NCI-H524 (cell line): ENCODE results near the gene ACTN4.

Experiments
- DNase-seq, 2 experiments: peaks; one replicate each; lab custom pipeline; 2025; lab: John Stamatoyannopoulos, UW

Gene ACTN4

GRCh38 chr19:38725469-38726283 is 78.2 kb downstream of the ACTN4 start:
- DNase-seq, result no peak

DNA sequence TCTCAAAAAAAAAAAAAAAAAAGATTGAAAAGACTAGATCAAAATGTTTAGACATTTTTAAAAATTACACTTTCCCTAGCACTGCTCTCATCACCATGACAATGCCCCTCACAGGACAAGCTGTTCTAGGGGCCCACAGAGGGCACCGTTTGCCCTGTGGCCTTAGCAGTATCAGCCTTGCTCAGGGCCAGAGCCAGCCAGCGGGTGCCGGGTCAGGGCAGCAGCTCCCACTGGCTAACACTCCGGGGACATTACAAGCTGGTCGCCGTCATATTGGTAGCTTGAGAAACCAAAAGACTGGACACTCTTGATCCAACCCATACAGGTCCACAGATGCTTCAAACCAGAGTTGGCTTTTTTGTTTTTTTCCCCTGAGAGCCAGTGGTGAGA is 78.8 kb downstream of the ACTN4 start:
- DNase-seq, result no peak

GRCh38 chr19:38726761-38727301 is 79.4 kb downstream of the ACTN4 start:
- no peak for DNase-seq

GRCh38 chr19:38727306-38727867 is 79.9 kb downstream of the ACTN4 start:
- no peak for DNase-seq

DNA sequence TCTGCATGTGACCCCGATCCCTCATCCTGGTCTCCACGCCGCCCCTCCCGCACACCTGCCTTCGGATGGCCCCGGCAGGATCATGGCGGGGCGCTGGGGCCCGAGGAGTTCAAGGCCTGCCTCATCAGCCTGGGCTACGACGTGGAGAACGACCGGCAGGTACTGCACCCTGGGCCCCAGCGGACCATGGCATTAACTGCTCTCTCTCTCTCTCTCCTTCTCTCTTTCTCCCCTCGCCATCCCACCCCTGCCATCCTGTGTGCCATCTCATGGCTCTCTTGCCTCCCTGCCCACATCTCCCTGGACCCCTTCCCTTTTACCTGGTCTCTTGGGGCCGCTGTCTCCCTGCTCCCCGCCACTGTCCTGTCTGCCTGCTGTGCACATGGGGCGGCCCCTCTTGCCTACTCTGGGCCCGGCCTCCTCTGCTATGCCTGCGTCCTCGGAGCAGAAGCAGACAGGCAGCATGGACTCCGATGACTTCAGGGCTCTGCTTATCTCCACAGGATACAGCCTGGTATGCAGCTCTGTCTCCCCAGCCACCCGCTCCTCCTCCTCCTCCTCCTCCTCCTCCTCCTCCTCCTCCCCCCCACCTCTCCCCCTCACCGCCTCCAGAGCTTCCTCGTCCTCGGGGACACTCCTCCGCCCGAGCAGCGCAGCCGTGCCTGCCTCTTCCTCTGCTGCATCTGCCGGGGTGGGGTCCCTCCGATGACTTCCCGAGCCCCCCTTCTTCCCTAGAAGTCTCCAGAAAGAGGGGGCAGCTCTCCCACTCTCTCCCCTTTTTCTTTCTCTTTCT is 80.6 kb downstream of the ACTN4 start:
- no peak for DNase-seq

DNA sequence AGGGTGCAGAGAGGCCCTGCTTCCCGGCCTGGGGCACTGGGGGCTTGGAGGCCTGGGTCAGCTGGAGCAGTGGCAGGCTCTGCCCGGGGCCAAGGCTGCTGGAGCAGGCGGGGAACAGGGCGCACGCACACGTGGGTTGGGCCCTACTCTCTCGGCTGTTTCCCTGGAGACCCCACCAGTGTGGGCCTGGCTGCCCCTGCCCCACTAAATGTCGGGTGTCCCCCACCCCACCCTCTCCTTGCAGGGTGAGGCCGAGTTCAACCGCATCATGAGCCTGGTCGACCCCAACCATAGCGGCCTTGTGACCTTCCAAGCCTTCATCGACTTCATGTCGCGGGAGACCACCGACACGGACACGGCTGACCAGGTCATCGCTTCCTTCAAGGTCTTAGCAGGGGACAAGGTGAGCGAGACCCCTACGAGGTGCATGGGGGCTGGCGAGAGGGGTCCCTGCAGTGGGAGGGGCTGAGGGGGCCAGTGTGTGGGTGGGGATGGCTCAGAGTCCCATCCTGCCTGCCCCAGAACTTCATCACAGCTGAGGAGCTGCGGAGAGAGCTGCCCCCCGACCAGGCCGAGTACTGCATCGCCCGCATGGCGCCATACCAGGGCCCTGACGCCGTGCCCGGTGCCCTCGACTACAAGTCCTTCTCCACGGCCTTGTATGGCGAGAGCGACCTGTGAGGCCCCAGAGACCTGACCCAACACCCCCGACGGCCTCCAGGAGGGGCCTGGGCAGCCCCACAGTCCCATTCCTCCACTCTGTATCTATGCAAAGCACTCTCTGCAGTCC is 81.5 kb downstream of the ACTN4 start:
- DNase-seq, result no peak

DNA sequence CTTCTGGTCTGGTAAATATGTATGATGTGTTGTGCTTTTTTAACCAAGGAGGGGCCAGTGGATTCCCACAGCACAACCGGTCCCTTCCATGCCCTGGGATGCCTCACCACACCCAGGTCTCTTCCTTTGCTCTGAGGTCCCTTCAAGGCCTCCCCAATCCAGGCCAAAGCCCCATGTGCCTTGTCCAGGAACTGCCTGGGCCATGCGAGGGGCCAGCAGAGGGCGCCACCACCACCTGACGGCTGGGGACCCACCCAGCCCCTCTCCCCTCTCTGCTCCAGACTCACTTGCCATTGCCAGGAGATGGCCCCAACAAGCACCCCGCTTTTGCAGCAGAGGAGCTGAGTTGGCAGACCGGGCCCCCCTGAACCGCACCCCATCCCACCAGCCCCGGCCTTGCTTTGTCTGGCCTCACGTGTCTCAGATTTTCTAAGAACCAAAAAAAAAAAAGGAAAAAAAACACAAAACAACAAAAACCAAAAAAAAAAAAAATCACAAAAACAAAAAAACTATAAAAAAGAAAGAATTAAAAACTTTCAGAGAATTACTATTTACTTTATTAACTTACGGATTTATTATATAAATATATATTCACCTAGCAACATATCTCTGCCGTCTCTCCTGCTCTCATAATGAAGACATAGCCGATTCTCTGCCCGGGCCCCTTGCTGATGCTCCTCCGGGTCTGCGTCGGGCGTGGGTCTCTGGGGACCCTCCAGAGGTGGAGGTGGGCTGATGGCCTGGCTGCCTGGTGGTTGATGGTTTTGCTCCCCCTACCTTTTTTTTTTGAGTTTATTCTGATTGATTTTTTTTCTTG is 82.4 kb downstream of the ACTN4 start:
- peak; percentile 42 to 63 for DNase-seq

DNA sequence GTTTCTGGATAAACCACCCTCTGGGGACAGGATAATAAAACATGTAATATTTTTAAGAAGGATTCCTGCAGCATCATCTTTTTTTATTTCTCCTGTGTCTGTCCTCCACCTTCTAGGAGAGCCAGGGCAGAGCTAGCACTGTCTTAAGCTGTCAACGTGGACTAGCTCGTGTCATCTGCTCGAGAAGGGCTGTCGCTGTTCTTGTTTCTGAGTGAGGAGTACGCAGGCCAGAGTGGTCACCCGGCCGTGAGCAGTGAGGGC is 83.0 kb downstream of the ACTN4 start:
- DNase-seq, result no peak

DNA sequence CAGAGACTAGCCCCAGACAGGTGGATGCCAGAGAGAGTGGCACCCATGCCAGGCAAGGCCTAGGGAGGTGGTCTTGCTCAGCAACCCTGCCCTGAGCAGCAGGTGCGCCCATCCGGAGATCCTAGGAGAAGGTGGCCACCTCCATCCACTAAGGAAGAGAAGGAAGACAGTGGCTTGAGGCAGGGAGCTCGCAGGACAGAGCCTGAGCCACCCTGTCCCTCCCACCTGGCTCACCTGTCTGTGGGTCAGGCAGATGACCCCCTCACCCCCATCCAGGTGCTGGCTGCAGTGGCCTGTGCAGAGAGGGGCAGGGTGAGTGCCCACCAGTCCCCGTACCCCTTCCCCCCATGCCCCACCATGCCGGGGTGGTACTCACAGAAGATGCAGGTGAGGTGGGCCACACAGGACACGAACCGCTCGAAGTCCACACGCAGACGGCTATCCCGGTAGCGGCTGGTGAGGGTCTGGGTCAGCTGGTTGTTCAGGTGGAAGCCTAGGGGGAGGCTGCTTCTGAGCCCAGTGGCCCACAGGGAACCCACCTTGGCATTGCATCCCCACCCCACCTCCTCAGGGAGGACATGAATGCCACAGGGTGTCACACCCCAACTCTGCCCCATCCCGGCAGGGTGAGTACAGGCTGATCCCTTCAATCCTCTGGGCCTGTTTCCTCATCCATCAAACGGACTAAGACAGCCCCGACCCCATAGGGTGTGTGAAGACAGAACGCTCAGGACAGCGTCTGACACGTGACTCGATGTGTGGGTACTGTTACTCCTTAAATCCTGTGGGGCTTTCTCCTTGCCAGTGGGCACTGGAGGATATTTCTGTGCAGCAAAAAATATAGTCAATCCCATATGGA is 83.5 kb downstream of the ACTN4 start:
- DNase-seq, result no peak

DNA sequence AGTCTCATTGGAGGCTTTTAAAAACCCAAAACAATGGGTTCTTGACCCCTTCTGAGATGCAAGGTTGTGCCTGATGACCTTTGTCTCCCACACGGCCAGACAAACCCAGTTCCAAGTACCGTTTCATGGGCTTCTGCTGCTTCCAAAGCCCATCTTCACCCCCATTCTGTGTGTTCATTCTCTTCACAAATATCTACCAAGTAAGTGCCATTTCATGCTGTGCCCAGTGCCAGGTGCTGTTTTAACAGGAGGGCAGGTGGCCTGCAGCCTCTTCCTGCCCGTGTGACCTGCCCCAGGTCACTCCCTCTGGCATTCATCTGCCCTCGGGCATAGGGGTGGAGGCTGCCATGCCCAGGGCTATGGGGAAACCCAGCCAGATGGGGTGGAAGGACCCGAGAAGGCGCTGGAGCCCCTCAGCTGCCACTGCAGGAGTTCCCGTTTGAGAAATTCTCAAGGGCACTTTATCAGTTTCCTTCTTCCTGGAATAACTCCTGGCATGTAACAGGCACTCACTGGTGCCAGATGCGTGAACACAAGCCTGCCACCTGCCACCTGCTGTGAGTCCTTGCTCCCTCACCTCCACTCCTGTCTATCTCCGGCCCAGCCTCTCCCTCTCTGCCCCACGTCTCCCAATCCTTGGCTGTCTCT is 84.3 kb downstream of the ACTN4 start:
- DNase-seq, result peak; percentile 39 to 74

DNA sequence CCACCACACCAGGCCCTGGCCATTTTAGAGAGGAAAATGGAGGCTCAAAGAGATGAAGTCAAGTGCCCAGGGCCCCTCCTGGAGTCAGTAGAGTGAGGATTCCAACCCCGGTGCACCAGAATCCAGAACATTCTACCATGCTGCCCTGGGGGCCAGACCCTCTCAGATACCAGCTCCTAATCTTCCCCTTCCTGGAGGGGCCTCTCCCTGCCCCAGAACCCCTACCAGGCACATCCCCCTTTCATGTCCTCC is 85.7 kb downstream of the ACTN4 start:
- DNase-seq, result no peak

GRCh38 chr19:38733493-38734175 is 86.2 kb downstream of the ACTN4 start:
- no peak for DNase-seq

DNA sequence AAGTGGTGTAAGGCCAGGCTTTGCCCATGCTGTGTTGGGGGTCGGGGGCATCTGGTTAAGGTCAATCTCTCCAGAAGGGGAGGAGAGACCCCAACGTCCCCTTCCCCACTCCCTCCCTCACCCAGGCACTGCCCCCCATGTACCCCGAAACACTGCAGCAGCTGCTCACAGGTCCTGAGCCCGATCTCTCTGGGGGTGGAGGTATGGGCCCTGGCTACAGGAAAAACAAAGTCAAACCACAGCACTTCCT is 86.7 kb downstream of the ACTN4 start:
- DNase-seq, result no peak

DNA sequence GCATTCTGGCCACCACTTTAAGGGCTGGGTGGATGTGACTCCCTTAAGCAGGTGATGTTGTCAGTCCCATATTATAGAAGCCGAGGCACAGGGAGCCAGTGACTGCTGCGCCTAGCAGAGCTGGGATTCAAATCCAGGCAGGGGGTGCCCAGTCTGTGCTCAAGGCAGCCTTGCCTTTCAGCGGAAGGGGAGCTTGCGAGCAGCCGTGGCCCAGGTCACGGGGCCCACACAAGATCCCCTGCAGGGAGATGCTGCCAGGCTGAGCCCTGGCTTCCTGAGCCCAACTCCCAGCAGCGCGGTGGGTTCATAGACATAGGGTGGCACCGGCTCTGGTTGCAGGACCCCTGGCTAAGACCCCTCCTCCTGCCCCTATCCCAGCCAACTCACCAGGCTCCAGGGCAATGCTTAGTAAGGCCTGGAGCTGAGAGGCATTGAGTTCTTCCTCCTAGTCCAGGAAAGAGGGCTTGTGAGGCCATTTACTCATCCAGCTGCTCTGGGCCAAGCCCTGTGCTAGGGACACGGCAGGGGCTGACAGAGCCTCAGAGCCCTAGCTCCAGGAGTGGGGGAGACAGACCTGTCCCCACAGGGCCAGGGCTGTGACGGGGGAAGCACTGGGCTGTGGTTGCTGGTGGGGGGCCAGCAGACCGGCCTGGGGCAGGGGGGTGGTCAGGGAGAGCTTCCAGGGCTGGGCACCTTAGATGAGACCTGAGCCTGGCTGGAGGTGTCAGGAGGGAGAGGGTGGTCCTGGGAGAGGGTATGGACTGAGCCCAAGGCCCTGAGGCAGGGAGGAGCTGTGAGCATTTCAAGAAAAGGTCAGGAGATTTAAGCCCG is 87.2 kb downstream of the ACTN4 start:
- DNase-seq, result no peak

DNA sequence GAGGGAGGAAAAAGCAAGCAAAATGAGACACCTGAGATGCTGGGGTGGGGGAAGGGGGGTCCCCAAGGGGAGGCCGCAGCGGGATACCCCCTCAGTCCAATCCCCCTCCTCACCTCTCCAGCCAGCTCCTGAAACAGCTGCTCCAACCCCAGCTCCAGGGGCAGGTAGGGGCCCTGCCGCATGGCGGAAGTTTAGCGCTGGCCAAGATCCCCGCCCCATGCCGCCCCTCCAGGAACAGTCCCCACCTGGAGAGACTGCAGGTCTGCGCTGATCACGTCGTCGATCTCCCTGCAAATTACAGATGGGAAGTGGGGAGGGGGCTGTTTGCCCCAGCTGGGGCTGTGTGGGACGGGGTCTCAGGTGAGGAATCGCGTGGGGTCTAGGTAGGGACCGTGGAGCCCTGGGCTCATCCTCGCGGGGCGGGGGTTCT is 87.8 kb downstream of the ACTN4 start:
- no peak for DNase-seq

GRCh38 chr19:38736036-38736412 is 88.6 kb downstream of the ACTN4 start:
- peak in 1 of 2 experiments; percentile 42 for DNase-seq

- peak; percentile 16 to 38 for DNase-seq
Measured at GRCh38 chr19:38736413-38737280, 89.2 kb downstream of the ACTN4 start.

DNA sequence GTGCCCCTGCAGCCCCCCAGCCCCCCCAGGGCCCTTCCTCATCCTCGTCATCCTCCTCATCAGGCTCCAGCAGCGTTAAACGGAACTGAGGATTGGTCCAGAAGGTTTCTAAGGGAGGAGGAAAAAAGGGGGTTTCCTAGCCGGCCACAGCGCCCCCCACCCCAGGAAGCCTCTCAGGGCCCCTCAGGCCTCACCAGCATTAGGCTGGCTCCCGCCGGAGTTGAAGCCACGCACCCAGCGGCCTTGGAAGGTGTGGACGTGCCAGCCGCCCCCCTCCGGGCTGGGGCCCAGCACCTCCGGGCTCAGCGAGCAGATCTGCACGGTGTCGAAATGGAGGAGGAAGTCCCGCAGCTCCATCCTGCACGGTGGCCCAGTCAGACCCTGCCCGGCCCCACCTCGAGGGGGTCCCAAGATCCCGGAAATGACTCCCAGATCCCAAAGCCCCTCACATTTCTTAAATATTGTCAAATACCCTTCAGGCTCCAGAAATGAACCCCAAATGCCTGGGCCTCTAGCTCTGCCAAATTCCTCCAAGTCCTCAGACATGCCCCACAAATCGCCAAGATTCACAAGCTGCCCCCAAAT is 89.9 kb downstream of the ACTN4 start:
- no peak for DNase-seq
